ENCODE results near the gene UBTD1. TPM values are rescaled to one million over a fixed set of nuclear protein-coding genes. Genes with fewer than 3 reads are reported as not detected.

The UBTD1 gene
- total RNA-seq, 1 experiment from 2014 or later: 19.0 TPM

DNA sequence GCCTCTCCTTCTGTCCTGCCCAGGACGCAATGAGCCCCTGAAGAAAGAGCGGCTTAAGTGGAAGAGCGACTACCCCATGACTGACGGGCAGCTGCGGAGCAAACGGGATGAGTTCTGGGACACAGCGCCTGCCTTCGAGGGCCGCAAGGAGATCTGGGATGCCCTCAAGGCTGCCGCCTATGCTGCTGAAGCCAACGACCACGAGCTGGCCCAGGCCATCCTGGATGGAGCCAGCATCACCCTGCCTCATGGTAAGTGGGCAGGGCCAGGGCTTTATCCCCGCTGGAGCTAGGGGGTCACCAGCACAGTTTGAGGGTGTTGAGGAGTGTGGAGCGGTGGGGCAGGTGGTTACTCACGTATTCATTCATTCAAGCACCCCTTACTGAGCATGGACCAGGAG lies 69.2 kb downstream of the UBTD1 start:
- H3K79me1 ChIP-seq (ENCODE audit: insufficient read depth, low read depth, low read length, poor library complexity, severe bottlenecking): no peaks in the 10 kb centered on the region
- no peaks in the 10 kb centered on the region for H3K27me3 Mint-ChIP-seq (ENCODE audit: low read depth)
- H3T11ph ChIP-seq (ENCODE audit: low read length): no peak overlapping the region
- no peak overlapping the region for H4K5ac ChIP-seq (ENCODE audit: insufficient read length, low read depth, low read length)
- no peak overlapping the region for H3K14ac ChIP-seq (ENCODE audit: insufficient read depth, low read length)
- H3K4me3 Mint-ChIP-seq: no peak overlapping the region
- no peak overlapping the region for H3K23ac ChIP-seq (ENCODE audit: insufficient read length, low read depth, low read length)
- no peaks in the 10 kb centered on the region for H3K23me2 ChIP-seq (ENCODE audit: insufficient read length, low read depth, low read length, poor library complexity, severe bottlenecking)
- H4K91ac ChIP-seq (ENCODE audit: insufficient read length, low read depth, low read length): no peak overlapping the region
- no peak overlapping the region for H2BK5ac ChIP-seq (ENCODE audit: insufficient read length, low read length)
- H2AK5ac ChIP-seq (ENCODE audit: insufficient read length, low read length): no peak overlapping the region
- H3K27ac Mint-ChIP-seq: no peak overlapping the region
- no peak for DNase-seq
- H2BK120ac ChIP-seq (ENCODE audit: low read depth, low read length, poor library complexity, severe bottlenecking): no peak overlapping the region
- H3K18ac ChIP-seq (ENCODE audit: insufficient read length, low read depth, low read length): no peak overlapping the region
- peaks cover 0 to 12% (median 0%) of the 10 kb centered on the region in 3 experiments; a peak in 3 of 7 replicates for H3K36me3 Mint-ChIP-seq (ENCODE audit: insufficient read depth in 1 of 3, low read depth in 3 of 3)
- no peak overlapping the region for H3K4me2 ChIP-seq (ENCODE audit: insufficient read depth, insufficient read length, low read length)
- H4K8ac ChIP-seq (replicated peaks; ENCODE audit: insufficient read length, low read depth, low read length): no peak overlapping the region
- H2BK12ac ChIP-seq (ENCODE audit: insufficient read length, low read depth, low read length): no peak overlapping the region
- no peak overlapping the region for H2AFZ ChIP-seq (ENCODE audit: low read length)
- H4K20me1 ChIP-seq (ENCODE audit: control insufficient read depth, insufficient read depth, insufficient read length): no peaks in the 10 kb centered on the region
- no peak overlapping the region for H3K27ac ChIP-seq (ENCODE audit: insufficient read length, low read depth, low read length)
- H3K4ac ChIP-seq (ENCODE audit: low read depth, low read length): no peak overlapping the region
- no CpG with 5 or more reads among the region's 15 CpGs for WGBS (ENCODE audit: extremely low coverage, insufficient read length, low lambda C conversion rate)
- no peak overlapping the region for H2BK15ac ChIP-seq (ENCODE audit: low read depth, low read length)
- H3K4me1 Mint-ChIP-seq: peaks cover 10 to 13% of the 10 kb centered on the region in 2 experiments
- H3K4me1 ChIP-seq (ENCODE audit: insufficient read depth, low read length): no peaks in the 10 kb centered on the region
- TF ChIP-seq CTCF (conservative IDR thresholded peaks at IDR 0.05): no peak
- no peak overlapping the region for H2BK20ac ChIP-seq (ENCODE audit: low read depth, low read length, poor library complexity, severe bottlenecking)
- H3K56ac ChIP-seq (ENCODE audit: insufficient read length, low read depth, low read length): no peak overlapping the region
- peaks cover 0 to under 1% of the 10 kb centered on the region in 2 experiments; a peak in 1 of 5 replicates for H3K9me3 Mint-ChIP-seq
- no peaks in the 10 kb centered on the region for H3K79me2 ChIP-seq (ENCODE audit: insufficient read depth, low read length)
- no peak overlapping the region for H3K9ac ChIP-seq (ENCODE audit: extremely low read depth, insufficient read length, low read length)
- H3K27me3 ChIP-seq (ENCODE audit: insufficient read depth, low read length): no peaks in the 10 kb centered on the region
- no peaks in the 10 kb centered on the region for H3K9me3 ChIP-seq (ENCODE audit: control insufficient read depth, low read depth, low read length)
